Esophagus (tissue), 2 donors: ENCODE data around the gene MBOAT2. TPM values are rescaled to one million over a fixed set of nuclear protein-coding genes. Genes with fewer than 3 reads are reported as not detected.

Experiments
- H3K27ac ChIP-seq, 2 donors: one replicate each; pipeline ENCODE4 v1.5.1; 2013; ENCODE audit warnings: low read depth in 2 of 2, mild to moderate bottlenecking in 2 of 2, inconsistent platforms in 1 of 2, low read length in 1 of 2, moderate library complexity in 1 of 2
- H3K27me3 ChIP-seq, 2 donors: one replicate each; pipeline ENCODE4 v1.6.1; 2013; ENCODE audit warnings: low read length in 2 of 2, control low read depth in 1 of 2, mild to moderate bottlenecking in 1 of 2; ENCODE audit not compliant: insufficient read depth in 2 of 2, control insufficient read depth in 1 of 2
- H3K36me3 ChIP-seq, 2 donors: one replicate each; pipeline ENCODE4 v1.6.1; 2013; ENCODE audit warnings: low read length in 1 of 2; ENCODE audit not compliant: control insufficient read depth in 2 of 2, insufficient read depth in 2 of 2
- H3K4me1 ChIP-seq, 2 donors: one replicate each; pipeline ENCODE4 v1.6.1; 2013; ENCODE audit warnings: low read length in 1 of 2; ENCODE audit not compliant: control insufficient read depth in 2 of 2, insufficient read depth in 2 of 2
- H3K4me3 ChIP-seq, 2 donors: one replicate each; pipeline ENCODE4 v1.5.1; 2013; ENCODE audit warnings: low read length in 2 of 2, mild to moderate bottlenecking in 2 of 2, low read depth in 1 of 2, moderate library complexity in 1 of 2
- H3K9me3 ChIP-seq, 2 donors: one replicate each; pipeline ENCODE4 v1.6.1; 2013; ENCODE audit warnings: mild to moderate bottlenecking in 2 of 2, low read depth in 1 of 2, low read length in 1 of 2, moderate library complexity in 1 of 2; ENCODE audit not compliant: control insufficient read depth in 2 of 2, insufficient read depth in 1 of 2
- WGBS, 2 donors: extraction: QIAGEN DNeasy Blood & Tissue Kit; methylation state at CpG; one replicate each; pipeline ENCODE4 v1.1.7; 2013; 5-methylcytosine and 5-hydroxymethylcytosine counted together
- polyA plus RNA-seq, 2 donors: library from polyadenylated mRNA; stranded (reverse); fragments of 200-250 nt; gene quantifications; one replicate each; pipeline ENCODE4 v1.2.3, GENCODE V29; 2013
- donor health status: healthy with polysubstance abuse.
- donor health status: Bipolar disorder and iron deficiency.

Gene MBOAT2
- polyA plus RNA-seq, 2 donors, result 34.3 to 41.8 TPM

GRCh38 chr2:8987410-8987809 is 16.1 kb downstream of the MBOAT2 start:
- no peak overlapping the region for H3K27ac ChIP-seq
- H3K9me3 ChIP-seq, result no peaks in the 10 kb centered on the region
- WGBS, 2 donors, result 91% methylated on average over 3 of the region's 3 CpGs
- no peaks in the 10 kb centered on the region for H3K4me1 ChIP-seq
- H3K36me3 ChIP-seq, result no peaks in the 10 kb centered on the region
- no peaks in the 10 kb centered on the region for H3K27me3 ChIP-seq
- no peak overlapping the region for H3K4me3 ChIP-seq

GRCh38 chr2:8986327-8986976 is 17.0 kb downstream of the MBOAT2 start:
- no peaks in the 10 kb centered on the region for H3K36me3 ChIP-seq
- H3K9me3 ChIP-seq, result no peaks in the 10 kb centered on the region
- H3K4me1 ChIP-seq, result no peaks in the 10 kb centered on the region
- H3K4me3 ChIP-seq, result no peak overlapping the region
- H3K27me3 ChIP-seq, result no peaks in the 10 kb centered on the region
- H3K27ac ChIP-seq, result no peak overlapping the region
- 86 to 94% methylated on average over 11 of the region's 11 CpGs for WGBS, 2 donors

GRCh38 chr2:8985561-8986326 is 17.7 kb downstream of the MBOAT2 start:
- H3K4me3 ChIP-seq, result no peak overlapping the region
- H3K9me3 ChIP-seq, result no peaks in the 10 kb centered on the region
- no peaks in the 10 kb centered on the region for H3K36me3 ChIP-seq
- no peaks in the 10 kb centered on the region for H3K4me1 ChIP-seq
- H3K27ac ChIP-seq, result no peak overlapping the region
- no peaks in the 10 kb centered on the region for H3K27me3 ChIP-seq
- WGBS, 2 donors, result 79 to 87% methylated on average over 4 of the region's 4 CpGs

- Histone ChIP-seq H3K4me3 (no peak overlapping the region), H3K27ac (no peak overlapping the region), H3K4me1 (no peaks in the 10 kb centered on the region), H3K9me3 (no peaks in the 10 kb centered on the region), H3K36me3 (no peaks in the 10 kb centered on the region), H3K27me3 (no peaks in the 10 kb centered on the region)
- WGBS, 2 donors, result 66 to 67% methylated on average over 4 of the region's 4 CpGs
Observed at GRCh38 chr2:8984855-8985254, 18.6 kb downstream of the MBOAT2 start.

- H3K9me3 ChIP-seq, result no peaks in the 10 kb centered on the region
- H3K27ac ChIP-seq, result no peak overlapping the region
- no peaks in the 10 kb centered on the region for H3K36me3 ChIP-seq
- 74 to 77% methylated on average over 5 of the region's 5 CpGs for WGBS, 2 donors
- H3K4me1 ChIP-seq, result no peaks in the 10 kb centered on the region
- no peak overlapping the region for H3K4me3 ChIP-seq
- no peaks in the 10 kb centered on the region for H3K27me3 ChIP-seq
Observed at GRCh38 chr2:8984157-8984556, 19.3 kb downstream of the MBOAT2 start.

GRCh38 chr2:8983571-8983970 is 19.9 kb downstream of the MBOAT2 start:
- Histone ChIP-seq H3K9me3 (no peaks in the 10 kb centered on the region), H3K36me3 (no peaks in the 10 kb centered on the region), H3K4me3 (no peak overlapping the region), H3K27me3 (no peaks in the 10 kb centered on the region), H3K27ac (no peak overlapping the region), H3K4me1 (no peaks in the 10 kb centered on the region)
- 87 to 96% methylated on average over 1 of the region's 1 CpG for WGBS, 2 donors

- no peaks in the 10 kb centered on the region for H3K9me3 ChIP-seq
- 88 to 89% methylated on average over 7 of the region's 7 CpGs for WGBS, 2 donors
- no peak overlapping the region for H3K27ac ChIP-seq
Observed at GRCh38 chr2:8981876-8982275, 21.6 kb downstream of the MBOAT2 start.

GRCh38 chr2:8980096-8980495 is 23.4 kb downstream of the MBOAT2 start:
- 90 to 96% methylated on average over 1 of the region's 1 CpG for whole genome bisulfite sequencing, 2 donors
- Histone ChIP-seq H3K4me3 (no peak overlapping the region), H3K9me3 (no peaks in the 10 kb centered on the region), H3K36me3 (no peaks in the 10 kb centered on the region), H3K27ac (no peak overlapping the region), H3K4me1 (no peaks in the 10 kb centered on the region), H3K27me3 (no peaks in the 10 kb centered on the region)

More at GRCh38 chr2:8981876-8982275, 21.6 kb downstream of the MBOAT2 start:
- H3K4me1 ChIP-seq, result no peaks in the 10 kb centered on the region
- no peaks in the 10 kb centered on the region for H3K27me3 ChIP-seq
- no peaks in the 10 kb centered on the region for H3K36me3 ChIP-seq
- no peak overlapping the region for H3K4me3 ChIP-seq

GRCh38 chr2:8977758-8978157 is 25.7 kb downstream of the MBOAT2 start:
- Histone ChIP-seq H3K27ac (no peak overlapping the region), H3K36me3 (no peaks in the 10 kb centered on the region), H3K4me3 (no peak overlapping the region), H3K9me3 (no peaks in the 10 kb centered on the region), H3K27me3 (no peaks in the 10 kb centered on the region), H3K4me1 (no peaks in the 10 kb centered on the region)
- 94 to 96% methylated on average over 4 of the region's 4 CpGs for WGBS, 2 donors
